Mesenteric fat pad (tissue), 1 donor: Measurements from ENCODE around the gene PGAM5. TPM values are rescaled to one million over a fixed set of nuclear protein-coding genes. Genes with fewer than 3 reads are reported as not detected.
"Not testable (repeated sequence)": the region's sequence is repeated elsewhere in the genome, so short reads cannot be mapped to it uniquely, and the experiment has no call there.

Source experiments
- DNase-seq: peaks from one replicate; pipeline ENCODE4 v3.0.0-alpha.2; 2020; ENCODE audit warnings: low spot score
- total RNA-seq: library from RNA; stranded (reverse); fragmentation: NEBNext Ultra II Directional; extraction: Animal tissue kit (Norgen Biotek cat#: 25700); gene quantifications from one replicate; pipeline ENCODE4 v1.2.1, GENCODE V29; 2021
- donor health status: DM: yes; HTN: yes; CAD: no.

Gene PGAM5
- total RNA-seq, 1 donor from 2014 or later: 33.4 TPM

DNA sequence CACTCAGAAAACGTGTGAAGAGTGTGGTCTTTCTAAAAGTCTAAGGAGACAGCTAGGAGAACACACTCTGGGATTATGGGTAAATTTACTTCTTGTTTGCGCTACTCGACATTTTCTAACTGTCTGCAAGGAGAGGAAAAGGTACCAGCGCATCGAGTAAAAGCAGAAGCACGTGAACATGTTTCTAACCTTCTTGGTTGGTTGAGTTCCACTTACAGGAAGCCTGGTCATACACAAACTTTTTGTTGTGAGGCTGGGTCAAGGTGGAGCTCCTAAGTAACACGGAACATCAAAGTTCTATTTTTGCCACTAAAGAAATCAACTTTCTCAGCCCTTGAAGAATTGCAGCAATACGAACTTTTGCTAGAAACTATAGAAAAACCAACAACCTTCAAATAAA, 31.0 kb downstream of the PGAM5 start:
- no peak for DNase-seq

DNA sequence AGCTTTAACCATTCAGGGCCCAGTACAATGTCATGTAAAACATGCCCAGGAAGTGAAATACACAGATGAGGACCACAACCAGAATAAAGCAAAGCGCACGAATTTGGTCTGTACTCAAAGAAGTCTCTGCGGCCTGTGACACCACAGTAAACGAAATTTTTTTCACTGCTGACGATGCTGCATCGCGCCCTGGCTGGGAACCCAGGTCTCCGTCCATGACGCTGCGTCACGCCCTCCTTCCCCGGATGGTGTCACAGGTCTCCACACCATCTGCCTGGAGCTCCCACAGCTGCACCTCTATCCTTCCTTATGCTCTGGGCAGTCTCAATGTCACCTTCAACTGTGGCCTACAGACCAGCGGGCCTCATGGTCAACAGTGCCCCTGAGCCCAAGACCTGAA, 33.2 kb downstream of the PGAM5 start:
- no peak for DNase-seq

DNA sequence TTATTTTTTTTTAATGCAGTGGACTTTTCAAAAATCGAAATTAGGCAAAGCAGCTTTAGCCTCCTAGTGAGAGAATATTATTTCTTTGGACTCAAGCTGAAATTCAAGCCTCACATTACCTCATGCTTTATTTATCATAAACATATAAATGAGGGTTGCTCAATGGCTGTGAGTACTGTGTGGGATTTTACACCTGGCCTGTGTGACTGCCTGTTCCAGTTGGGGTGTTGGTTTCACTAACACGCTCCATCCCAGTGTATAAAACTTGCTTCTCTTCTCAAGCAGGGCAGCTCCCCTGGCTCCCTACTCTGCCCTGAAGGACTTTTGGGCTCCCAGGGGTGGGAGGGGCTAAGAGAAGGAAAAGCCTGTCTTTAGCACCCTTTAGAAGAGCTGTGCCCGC, 36.0 kb downstream of the PGAM5 start:
- no peak for DNase-seq

DNA sequence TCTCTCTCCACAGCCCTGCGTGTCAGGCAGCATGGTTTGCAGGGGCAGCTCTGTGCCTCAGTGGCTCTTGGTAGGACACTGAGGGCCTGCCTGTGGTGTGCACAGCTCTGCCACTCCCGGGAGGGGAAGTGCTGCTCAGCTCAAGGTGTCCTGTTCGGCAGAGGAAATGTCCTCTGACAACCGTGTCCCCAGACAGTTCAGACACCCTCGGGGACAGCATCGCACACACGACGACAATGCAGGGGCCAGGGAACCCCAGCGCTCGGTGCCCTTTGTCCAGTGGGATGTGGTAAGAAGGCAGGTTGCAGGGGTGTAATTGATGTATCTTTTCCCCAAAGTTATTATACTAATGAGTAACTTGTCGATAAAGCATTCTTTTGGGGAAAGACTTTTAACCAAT, 36.8 kb downstream of the PGAM5 start:
- no peak for DNase-seq

DNA sequence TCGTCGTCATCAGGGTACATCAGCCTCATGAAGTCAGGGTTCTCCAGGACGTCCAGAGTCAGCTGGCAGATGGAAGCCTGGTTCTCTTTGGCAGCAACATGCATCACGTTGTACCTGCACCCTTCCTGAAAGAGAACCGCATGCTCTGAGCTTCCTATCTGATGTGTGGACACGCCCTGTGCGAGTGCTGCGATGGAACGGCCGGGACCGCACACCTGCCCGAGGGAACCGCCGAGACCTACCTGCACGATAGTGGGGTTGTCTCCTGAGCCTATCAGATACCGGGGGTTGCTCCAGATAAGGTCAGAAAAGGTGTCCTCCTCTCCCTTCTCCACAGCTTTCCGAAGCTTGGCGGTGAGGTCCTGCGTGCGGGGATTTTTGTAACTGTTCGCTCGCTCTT, 37.3 kb downstream of the PGAM5 start:
- no peak for DNase-seq

DNA sequence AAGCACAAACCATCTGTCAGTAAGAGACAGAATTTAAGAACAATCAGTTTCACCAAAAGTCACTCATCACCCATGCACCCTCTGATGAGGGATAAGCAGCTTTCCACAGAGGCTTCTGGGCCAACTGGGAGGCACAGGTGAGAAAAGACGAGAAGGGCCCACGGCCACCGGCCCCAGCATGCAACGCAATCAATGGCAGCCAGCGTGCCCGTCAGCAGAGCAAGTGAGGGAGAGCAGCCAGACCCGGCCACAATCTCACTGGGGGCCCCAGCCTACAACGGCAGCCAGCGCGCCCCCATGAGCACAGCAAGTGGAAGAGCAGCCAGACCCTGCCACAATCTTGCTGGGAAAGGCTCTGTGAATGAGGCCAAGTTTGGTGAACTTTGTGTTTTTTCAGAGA, 37.7 kb downstream of the PGAM5 start:
- DNase-seq: no peak

DNA sequence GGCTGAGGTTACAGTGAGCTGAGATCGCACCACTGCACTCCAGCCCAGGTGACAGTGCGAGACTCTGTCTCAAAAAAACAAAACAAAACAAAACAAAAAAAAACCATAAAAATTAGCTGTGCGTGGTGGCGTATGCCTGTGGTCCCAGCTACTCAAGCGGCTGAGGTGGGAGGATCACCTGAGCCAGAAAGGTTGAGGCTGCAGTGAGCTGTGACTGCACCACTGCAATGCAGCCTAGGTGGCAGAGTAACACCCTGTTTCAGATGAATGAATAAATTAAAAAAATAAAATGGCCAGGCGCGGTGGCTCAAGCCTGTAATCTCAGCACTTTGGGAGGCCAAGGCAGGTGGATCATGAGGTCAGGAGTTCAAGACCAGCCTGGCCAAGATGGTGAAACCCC, 43.0 kb downstream of the PGAM5 start:
- DNase-seq: not testable (repeated sequence)

DNA sequence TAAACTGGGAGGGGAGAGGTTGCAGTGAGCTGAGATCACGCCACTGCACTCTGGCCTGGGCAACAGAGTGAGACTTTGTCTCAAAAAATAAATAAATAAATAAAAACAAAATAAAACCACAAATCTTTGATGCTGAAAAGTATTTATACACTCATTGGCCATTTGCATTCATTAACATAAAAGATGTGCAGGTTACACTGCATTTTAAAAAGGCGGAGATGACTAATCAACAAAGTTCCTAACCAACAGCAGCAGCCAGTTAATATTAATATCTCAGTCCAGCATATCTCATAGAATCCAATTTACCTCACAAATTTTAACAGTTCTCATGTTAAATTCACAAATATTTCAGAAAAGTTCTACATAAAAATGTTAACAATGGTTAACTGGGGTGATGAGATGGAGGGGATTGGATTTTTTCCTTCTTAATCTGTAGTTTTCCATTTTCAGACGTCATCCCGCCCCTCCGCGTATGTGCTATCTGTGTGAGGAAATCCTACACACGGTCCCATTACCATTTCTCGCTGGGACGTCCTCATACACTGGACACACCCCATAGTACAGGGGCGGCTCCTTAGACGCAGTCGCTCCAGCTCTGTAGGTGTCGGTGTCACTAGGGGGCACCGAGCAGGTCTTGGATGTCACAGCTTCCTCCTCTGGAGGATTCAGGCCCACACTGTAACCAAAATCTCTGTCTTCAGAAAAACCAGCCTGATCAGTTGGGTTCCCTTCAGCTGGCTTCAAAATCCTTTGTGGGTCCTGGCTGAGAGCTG, 43.7 kb downstream of the PGAM5 start:
- DNase-seq: no peak

DNA sequence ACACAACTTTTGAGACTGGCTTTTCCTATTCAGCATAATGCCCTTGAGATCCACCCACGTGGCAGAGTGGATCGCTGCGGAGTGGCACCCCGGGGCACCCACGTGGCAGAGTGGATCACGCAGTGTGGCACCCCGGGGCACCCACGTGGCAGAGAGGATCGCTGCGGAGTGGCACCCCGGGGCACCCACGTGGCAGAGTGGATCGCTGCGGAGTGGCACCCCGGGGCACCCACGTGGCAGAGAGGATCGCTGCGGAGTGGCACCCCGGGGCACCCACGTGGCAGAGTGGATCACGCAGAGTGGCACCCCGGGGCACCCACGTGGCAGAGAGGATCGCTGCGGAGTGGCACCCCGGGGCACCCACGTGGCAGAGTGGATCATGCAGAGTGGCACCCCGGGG, 48.2 kb downstream of the PGAM5 start:
- DNase-seq: not testable (repeated sequence)

DNA sequence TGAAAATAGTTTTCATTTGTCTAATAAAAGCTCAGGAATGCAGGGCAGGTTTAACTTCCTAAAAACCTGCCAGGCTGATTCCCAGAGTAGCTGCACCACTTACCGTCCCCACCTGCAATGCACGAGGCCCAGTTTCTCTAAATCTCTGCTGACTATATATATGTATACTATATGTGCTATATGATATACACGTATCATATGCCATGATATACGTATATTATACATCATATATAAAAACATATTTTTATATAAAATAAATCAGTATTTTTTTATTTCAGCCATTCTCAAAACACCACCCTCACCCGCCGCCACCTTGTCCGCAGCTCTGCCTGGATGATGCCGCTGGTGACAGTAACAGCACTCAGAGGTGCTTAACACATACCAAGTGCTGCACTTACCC, 48.7 kb downstream of the PGAM5 start:
- DNase-seq: no peak

DNA sequence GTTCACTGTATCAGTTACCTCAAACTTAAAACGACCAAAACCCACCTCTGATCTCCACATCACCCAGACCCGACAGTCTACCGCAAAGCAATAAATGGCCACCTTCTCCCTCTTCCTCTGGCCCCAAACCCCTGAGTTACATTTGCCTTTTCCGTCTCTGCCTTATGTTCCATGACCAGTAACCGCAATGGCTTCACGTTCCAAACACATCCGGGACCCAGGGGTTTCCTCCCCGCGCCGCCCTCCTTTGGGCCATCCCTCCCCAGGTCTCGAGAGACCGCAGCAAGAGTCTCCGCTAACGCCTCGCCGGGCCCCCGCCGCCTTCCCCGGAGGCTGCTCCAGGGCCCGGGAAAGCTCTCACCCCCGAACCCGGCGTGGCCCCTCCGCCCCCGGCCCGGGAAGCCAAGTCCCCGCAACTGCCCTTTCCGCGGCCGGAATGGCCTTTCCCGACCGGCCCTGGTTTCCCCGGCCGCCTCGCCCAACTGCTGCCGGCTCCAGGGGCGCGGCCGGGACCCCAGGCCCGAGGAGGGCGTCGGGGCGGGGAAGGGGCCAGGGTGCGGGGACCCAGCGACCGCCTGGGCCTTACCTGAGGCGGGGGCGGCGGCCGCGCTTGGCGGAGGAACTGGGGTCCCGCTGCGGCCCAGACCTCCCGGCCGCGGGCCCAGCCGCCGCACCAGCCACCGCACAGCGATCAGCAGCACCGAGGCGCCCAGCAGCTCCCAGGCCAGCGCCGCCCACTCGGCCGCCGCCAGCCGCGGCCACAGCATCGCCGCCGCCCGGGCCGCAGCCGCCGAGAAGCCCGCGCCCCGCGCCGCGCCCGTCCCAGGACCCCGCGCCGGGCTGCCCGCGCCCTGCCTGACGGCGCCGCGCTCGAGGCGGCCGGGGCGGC, 50.6 kb downstream of the PGAM5 start, which contains the start of gene ANKLE2:
ANKLE2 (minus strand) TSS at position 801 of the 889 bp plus-strand sequence; CDS start at position 767, 34 bp downstream.
- DNase-seq: no peak

DNA sequence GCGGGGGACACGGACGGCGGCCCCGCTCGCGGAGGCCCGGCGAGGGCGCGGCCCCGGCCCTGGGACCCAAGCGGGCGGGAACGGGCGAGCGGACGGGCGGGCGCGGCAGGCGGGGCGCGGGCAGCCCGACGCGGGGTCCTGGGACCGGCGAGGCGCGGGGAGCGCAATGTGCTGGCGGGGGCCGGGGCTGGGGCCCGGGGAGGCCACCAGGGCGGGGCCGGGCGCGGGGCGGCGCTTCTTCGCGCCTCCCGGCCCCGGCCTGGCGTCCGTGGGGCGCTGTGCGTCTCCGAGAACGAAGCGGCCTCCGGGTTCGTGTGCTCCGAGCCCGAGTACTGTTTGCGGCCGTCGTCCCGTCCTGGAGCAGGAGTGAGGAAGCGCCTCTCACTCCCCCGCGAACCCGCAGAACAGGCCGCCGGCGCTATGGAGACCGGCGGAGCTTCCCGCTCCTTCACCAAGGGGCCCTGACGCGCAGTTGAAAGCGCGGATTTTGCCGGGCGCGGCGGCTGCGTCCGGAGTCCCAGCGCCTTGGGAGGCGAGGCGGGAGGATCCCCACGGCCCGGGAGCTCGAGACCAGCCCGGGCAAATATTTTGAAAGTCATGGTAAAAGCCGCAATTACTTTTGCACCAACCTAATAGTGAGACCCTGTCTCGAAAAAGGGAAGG, 51.4 kb downstream of the PGAM5 start:
- peak; percentile 95 for DNase-seq

DNA sequence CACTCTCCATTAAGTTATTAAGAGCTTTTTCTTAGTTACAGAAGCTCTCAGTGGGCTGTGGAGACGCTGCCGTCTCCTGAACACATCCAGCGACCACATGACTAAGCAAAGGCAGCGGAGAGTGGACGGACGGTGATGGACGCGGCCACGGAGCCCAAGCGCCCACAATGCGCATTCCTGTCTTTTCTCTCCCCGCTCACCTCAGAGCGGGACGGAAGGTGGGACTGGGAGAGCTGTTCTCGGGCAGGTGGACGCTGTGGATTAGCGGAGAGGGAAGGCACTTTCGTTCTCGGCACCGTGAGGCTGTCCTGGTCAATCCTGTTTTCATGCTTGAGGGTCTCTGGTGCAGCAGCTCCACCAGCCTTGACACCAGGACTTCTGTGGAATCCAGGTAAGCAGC, 53.6 kb downstream of the PGAM5 start:
- no peak for DNase-seq

DNA sequence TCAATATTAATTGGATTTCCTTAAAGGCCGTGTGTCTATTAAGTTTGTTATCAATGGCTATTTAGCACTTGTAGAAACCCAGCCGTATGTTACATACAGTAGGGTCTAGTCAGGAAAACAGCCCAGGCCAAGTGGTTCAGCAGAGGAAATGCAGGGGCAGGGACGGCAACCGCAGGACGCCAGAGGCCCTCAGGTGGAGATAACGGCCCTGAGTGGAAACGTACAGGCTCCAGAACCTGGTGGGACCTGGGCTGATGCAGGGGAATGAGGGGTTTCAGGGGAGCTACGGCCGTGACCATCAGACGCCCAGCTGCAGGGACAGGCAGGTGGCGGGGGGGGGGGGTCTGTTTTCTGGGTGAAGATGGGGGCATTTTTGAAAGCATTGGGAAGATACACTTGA, 54.7 kb downstream of the PGAM5 start:
- DNase-seq: no peak

DNA sequence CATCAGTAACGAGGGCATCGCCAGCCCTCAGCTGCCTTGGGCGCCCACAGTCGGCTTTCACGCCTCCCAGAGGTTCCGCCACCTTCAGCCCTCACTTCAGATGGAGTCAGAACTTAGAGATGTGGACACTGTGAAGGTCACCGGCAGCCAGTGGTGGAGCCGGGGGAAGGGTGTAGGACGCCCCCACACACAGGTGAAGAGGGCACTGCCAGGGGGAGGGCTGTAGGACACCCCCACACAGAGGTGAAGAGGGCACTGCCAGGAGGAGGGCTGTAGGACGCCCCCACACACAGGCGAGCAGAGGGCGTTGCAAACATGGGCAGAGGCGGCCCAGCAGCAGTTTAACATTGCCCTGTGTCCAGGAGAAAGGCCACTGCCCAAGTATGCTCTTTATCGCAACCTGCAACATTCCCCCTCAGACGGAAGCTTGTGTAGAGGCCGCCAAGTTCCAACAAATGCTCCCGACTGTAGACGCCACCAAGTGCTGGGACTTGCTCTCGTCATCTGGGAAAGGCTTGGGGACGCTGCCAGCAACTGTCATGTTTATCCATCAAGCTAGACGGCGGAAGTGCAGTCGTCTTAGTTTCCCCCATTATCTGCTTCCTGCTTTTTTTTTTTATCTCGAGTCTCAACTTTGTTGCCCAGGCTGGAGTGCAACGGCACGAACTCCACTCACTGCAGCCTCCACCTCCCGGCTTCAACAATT, 55.9 kb downstream of the PGAM5 start:
- DNase-seq: no peak

DNA sequence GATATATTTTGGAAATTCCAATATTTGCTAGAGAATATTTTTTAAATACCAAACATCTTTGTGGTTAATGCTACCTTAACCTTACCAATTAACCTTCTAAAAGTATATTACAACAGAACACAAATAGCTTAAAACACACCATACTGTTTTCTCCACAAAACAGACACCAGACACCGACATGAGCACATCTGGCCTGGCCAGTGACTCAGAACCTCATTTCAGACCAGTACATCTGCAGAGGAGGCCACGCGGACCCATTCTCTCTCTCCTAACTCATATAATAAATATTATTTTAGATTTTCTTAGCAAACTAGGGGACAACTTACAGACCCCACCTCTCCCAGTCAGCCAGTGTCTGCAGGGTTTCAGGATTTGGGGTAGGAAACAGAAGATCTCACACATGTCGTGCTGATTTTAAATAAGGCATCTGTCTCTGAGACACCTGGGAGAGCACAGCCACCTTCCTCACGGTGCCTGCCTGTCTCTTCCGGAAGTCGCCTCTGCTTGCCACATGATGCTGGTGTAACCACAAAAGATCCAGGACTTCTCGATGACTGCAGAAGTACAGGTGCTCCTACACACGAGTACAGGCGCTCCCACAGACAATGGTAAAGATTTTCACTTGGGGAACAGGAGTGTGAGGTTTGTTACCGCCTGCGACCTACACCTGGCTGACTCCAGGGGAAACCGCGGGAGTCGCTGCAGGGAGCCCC, 60.6 kb downstream of the PGAM5 start:
- DNase-seq: no peak
